Breast epithelium (tissue), 4 donors: ENCODE data around the gene KCNK15. TPM values are rescaled to one million over a fixed set of nuclear protein-coding genes. Genes with fewer than 3 reads are reported as not detected.

Experiments
- DNase-seq, 2 donors: peaks; one replicate each; pipeline ENCODE4 v3.0.0-alpha.2; 2019; ENCODE audit warnings: low spot score in 2 of 2
- H3K27ac ChIP-seq, 2 donors: fragments of 200-600 bp; sonication (generic) in 1 of 2; one replicate each; pipeline ENCODE4 v1.5.1; 2016 to 2019; ENCODE audit warnings: mild to moderate bottlenecking in 1 of 2
- H3K27me3 ChIP-seq, 2 donors: fragments of 200-600 bp; sonication (generic) in 1 of 2; one replicate each; pipeline versions ENCODE4 v1.5.1 to v1.6.0; 2017 to 2019; ENCODE audit warnings: control low read depth in 1 of 2, mild to moderate bottlenecking in 1 of 2
- H3K36me3 ChIP-seq: fragments of 200-600 bp; one replicate; pipeline ENCODE4 v1.5.1; 2019
- H3K4me1 ChIP-seq, 2 donors: fragments of 200-600 bp; sonication (generic); one replicate each; pipeline ENCODE4 v1.5.1; 2016 to 2019; ENCODE audit warnings: control low read depth in 1 of 2
- H3K4me3 ChIP-seq, 3 donors: fragments of 200-600 bp; sonication (generic); 1 replicate in 2 of 3; 2 replicates in 1 of 3; pipeline ENCODE4 v1.5.1; 2016 to 2019; ENCODE audit warnings: mild to moderate bottlenecking in 3 of 3, moderate library complexity in 2 of 3
- H3K9me3 ChIP-seq, 2 donors: fragments of 200-600 bp; sonication (generic) in 1 of 2; one replicate each; pipeline ENCODE4 v1.5.1; 2016 to 2019; ENCODE audit warnings: control low read depth in 1 of 2
- POLR2A ChIP-seq: fragments of 450-650 bp; IDR thresholded peaks from one replicate; pipeline ENCODE4 v1.6.1; 2016; ENCODE audit warnings: antibody characterized with exemption, mild to moderate bottlenecking, moderate library complexity
- POLR2AphosphoS5 ChIP-seq, 3 donors: sonication (generic); formaldehyde crosslinking; IDR thresholded peaks; one replicate each; pipeline ENCODE4 v1.6.1; 2017; ENCODE audit warnings: antibody characterized with exemption in 3 of 3
- intact Hi-C: fragments of 100-400 bp; cut with DNase I; formaldehyde crosslinking; loops from one replicate; pipeline ENCODE4 v1.15.1; 2023; ENCODE audit warnings: low total_unique reads
- total RNA-seq, 3 donors: library from RNA; depleted of rRNA; stranded (reverse); fragments of >200 nt; gene quantifications; one replicate each; pipeline ENCODE4 v1.1.0, GENCODE V29; 2016
- TF ChIP-seq, protein P1 (sequence below), 3 donors: fragments of 450-650 bp; IDR thresholded peaks; one replicate each; pipeline ENCODE4 v1.5.1; 2016 to 2017; ENCODE audit warnings: antibody characterized with exemption in 3 of 3, mild to moderate bottlenecking in 3 of 3, moderate library complexity in 3 of 3

Gene KCNK15
- total RNA-seq, 3 donors from 2014 or later: 5.0 to 7.3 (median 5.6) TPM

DNA sequence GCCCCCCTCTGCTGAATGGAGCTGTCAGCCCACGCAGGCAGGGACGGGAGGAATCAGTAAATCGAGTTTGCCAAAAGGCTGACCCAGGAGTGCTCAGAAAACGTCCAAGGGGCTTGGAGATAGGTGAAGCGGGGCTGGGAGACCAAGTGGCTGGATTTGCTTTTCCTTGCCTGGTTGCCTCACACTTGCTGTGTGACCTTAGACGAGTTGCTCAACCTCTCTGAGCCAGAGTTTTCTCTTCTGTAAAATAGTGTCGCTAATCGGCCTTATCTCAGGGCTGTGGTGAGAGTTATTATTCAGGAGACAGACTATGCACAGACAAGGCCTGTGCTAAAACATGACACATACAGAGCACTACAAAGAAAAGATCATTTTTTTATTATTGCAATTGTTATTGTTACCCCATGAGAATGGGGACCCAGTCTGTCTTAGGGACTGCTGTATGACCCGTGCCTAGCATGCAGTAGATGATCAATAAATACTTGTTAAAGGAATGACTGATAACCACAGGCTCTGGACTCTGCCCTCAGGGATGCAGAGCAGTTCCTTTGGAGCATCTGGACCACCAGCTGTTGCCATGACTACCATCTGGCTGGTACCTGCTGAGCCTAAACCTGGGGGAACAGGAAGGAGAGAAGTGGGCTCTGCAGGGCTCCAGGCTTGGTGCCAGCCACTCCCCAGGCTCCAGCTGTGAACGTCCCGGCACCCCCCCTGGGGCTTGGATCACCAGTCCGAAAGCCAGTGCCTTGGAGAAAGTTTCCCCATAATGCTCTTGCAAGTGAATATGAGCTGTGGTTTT is 901 bp downstream of the KCNK15 start:
- peak overlapping the region; percentile 59 to 90 (median 64) for H3K4me3 ChIP-seq
- H3K9me3 ChIP-seq: no peaks in the 10 kb centered on the region
- intact Hi-C loops: no loop called here
- TF ChIP-seq, protein P1, sequence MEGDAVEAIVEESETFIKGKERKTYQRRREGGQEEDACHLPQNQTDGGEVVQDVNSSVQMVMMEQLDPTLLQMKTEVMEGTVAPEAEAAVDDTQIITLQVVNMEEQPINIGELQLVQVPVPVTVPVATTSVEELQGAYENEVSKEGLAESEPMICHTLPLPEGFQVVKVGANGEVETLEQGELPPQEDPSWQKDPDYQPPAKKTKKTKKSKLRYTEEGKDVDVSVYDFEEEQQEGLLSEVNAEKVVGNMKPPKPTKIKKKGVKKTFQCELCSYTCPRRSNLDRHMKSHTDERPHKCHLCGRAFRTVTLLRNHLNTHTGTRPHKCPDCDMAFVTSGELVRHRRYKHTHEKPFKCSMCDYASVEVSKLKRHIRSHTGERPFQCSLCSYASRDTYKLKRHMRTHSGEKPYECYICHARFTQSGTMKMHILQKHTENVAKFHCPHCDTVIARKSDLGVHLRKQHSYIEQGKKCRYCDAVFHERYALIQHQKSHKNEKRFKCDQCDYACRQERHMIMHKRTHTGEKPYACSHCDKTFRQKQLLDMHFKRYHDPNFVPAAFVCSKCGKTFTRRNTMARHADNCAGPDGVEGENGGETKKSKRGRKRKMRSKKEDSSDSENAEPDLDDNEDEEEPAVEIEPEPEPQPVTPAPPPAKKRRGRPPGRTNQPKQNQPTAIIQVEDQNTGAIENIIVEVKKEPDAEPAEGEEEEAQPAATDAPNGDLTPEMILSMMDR (IDR thresholded peaks at IDR 0.05): no peak
- no peak for TF ChIP-seq POLR2A
- TF ChIP-seq POLR2AphosphoS5 (IDR thresholded peaks at IDR 0.05): no peak
- no peak for DNase-seq
- no peaks in the 10 kb centered on the region for H3K27me3 ChIP-seq
- peak overlapping the region; percentile 67 to 89 for H3K27ac ChIP-seq
- H3K4me1 ChIP-seq: peaks cover 0 to 10% of the 10 kb centered on the region in 2 donors
- H3K36me3 ChIP-seq: no peaks in the 10 kb centered on the region

DNA sequence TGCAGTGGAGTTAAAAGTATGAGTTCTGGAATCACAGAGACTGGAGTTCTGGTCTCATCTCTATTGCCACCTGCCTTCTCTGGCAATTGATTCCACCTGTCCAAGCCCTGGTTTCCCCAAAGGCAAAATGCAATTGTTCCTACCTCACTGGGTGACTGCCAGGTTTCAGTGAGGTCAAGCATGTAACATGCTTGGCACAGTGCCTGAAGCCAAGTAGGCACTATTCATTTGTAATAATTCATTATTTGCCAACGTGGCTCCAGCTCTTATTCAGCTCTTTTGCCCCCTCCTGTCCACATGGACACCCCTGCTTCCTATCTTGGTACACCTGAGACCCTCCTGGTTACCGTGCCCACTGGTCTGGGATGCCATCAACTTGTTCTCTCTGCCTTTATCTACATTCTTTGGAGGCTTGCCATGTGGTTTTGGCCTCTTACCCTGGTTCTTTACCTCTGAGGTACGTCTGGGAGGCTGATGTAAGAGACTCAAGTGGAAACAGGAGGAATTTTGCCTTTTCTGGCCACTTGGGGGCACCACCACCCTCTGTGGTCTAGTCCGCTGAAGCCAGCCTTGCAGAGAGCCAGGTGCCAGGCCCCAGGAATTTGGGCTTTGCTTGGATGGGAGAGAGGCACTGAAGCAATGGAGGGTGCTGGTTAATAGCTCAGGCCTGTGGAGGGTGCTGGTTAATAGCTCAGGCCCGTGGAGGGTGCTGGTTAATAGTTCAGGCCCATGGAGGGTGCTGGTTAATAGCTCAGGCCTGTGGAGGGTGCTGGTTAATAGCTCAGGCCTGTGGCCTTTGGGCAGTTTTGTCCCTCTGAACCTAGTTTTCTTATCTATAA is 1.7 kb downstream of the KCNK15 start:
- H3K4me3 ChIP-seq: peak overlapping the region in 1 of 3 donors; percentile 90
- intact Hi-C loops: no loop called here
- peak; percentile 82 to 85 for DNase-seq
- TF ChIP-seq POLR2AphosphoS5 (IDR thresholded peaks at IDR 0.05) (peak in 2 of 3 donors; percentile 6 to 61), POLR2A (no peak)
- TF ChIP-seq, protein P1 (IDR thresholded peaks at IDR 0.05): peak; percentile 39 to 78 (median 73)
- H3K36me3 ChIP-seq: no peaks in the 10 kb centered on the region
- no peaks in the 10 kb centered on the region for H3K9me3 ChIP-seq
- H3K4me1 ChIP-seq: peaks cover 0 to 10% of the 10 kb centered on the region in 2 donors
- peaks cover 0 to 4% of the 10 kb centered on the region in 2 donors for H3K27me3 ChIP-seq
- H3K27ac ChIP-seq: peak overlapping the region; percentile 46 to 67

DNA sequence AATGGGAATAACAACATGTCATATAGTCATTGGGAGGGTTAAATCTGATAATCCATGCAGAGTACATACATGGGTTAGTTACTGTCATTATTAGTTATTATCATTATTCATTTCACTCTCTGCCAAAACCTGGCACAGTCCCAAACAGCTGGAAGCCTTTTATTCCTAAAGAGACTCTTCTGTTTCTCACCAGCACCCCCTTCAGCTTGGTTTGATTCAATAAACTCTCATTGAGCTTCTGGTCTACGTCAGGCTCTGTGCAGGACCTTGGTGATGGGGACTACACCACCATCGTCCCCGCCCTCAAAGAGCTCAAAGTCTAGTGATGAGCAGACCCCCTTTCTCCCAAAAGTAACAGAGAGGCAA is 2.3 kb downstream of the KCNK15 start:
- TF ChIP-seq, protein P1 (IDR thresholded peaks at IDR 0.05): no peak
- TF ChIP-seq POLR2A (no peak), POLR2AphosphoS5 (IDR thresholded peaks at IDR 0.05) (no peak)
- Histone ChIP-seq H3K4me1 (peaks cover 0 to 10% of the 10 kb centered on the region in 2 donors), H3K36me3 (no peaks in the 10 kb centered on the region), H3K27me3 (peaks cover 0 to 7% of the 10 kb centered on the region in 2 donors), H3K27ac (no peak overlapping the region), H3K4me3 (no peak overlapping the region), H3K9me3 (no peaks in the 10 kb centered on the region)
- no peak for DNase-seq
- intact Hi-C loops: no loop called here

DNA sequence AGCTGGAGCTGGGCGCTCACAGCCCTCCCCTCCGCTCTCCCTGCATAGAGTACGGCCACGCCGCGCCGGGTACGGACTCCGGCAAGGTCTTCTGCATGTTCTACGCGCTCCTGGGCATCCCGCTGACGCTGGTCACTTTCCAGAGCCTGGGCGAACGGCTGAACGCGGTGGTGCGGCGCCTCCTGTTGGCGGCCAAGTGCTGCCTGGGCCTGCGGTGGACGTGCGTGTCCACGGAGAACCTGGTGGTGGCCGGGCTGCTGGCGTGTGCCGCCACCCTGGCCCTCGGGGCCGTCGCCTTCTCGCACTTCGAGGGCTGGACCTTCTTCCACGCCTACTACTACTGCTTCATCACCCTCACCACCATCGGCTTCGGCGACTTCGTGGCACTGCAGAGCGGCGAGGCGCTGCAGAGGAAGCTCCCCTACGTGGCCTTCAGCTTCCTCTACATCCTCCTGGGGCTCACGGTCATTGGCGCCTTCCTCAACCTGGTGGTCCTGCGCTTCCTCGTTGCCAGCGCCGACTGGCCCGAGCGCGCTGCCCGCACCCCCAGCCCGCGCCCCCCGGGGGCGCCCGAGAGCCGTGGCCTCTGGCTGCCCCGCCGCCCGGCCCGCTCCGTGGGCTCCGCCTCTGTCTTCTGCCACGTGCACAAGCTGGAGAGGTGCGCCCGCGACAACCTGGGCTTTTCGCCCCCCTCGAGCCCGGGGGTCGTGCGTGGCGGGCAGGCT is 4.6 kb downstream of the KCNK15 start:
- no peak overlapping the region for H3K4me3 ChIP-seq
- H3K27ac ChIP-seq: no peak overlapping the region
- peaks cover 0 to 13% of the 10 kb centered on the region in 2 donors for H3K27me3 ChIP-seq
- intact Hi-C loops: loop anchor here (5.0 kb wide), 1 partner anchor 117 kb away; no protein-coding TSS in a partner anchor
- TF ChIP-seq, protein P1 (IDR thresholded peaks at IDR 0.05): no peak
- TF ChIP-seq POLR2AphosphoS5 (IDR thresholded peaks at IDR 0.05) (no peak), POLR2A (no peak)
- peaks cover 0 to 10% of the 10 kb centered on the region in 2 donors for H3K4me1 ChIP-seq
- no peak for DNase-seq
- H3K36me3 ChIP-seq: no peaks in the 10 kb centered on the region
- no peaks in the 10 kb centered on the region for H3K9me3 ChIP-seq
